SK-N-SH (cell line): Measurements from ENCODE around the gene ARID1B. TPM values are rescaled to one million over a fixed set of nuclear protein-coding genes. Genes with fewer than 3 reads are reported as not detected.

Source experiments
- CTCF ChIA-PET: fragments of 300-600, 350-600 bp; formaldehyde crosslinking; extraction: SDS; loops from one replicate; lab custom pipeline; 2021; lab: Yijun Ruan, JAX
- POLR2A ChIA-PET: fragments of 350-600 bp; sonication (Branson Sonifier 250); formaldehyde crosslinking; extraction: SDS; loops from one replicate; lab custom pipeline; 2020; ENCODE audit warnings: antibody characterized with exemption, inconsistent platforms; lab: Yijun Ruan, JAX
- DNase-seq: peaks from one replicate; pipeline ENCODE4 v3.0.0; 2012
- H2AFZ ChIP-seq: fragments of 200-600 bp; sonication (generic); 2 replicates; pipeline ENCODE4 v1.8.1; 2016; ENCODE audit warnings: antibody characterized with exemption, mild to moderate bottlenecking, low read depth
- H3F3A ChIP-seq: fragments of 200-600 bp; sonication (generic); replicated peaks from 2 replicates; pipeline ENCODE3; 2016; ENCODE audit warnings: antibody characterized with exemption, mild to moderate bottlenecking; ENCODE audit not compliant: insufficient read depth
- H3K27ac ChIP-seq, 2 experiments: fragments of 200-500 bp in 1 of 2; fragments of 200-600 bp in 1 of 2; sonication (Bioruptor generic) in 1 of 2; sonication (generic), shearing (Covaris generic) in 1 of 2; 2 replicates each; pipeline versions ENCODE4 v1.5.1 to v1.6.1; 2014 to 2016; ENCODE audit warnings: low read depth in 2 of 2, inconsistent platforms in 1 of 2, low read length in 1 of 2, mild to moderate bottlenecking in 1 of 2, mixed read lengths in 1 of 2
- H3K27me3 ChIP-seq: fragments of 200-600 bp; sonication (generic), shearing (Covaris generic); 2 replicates; pipeline ENCODE4 v1.6.1; 2016; ENCODE audit warnings: mixed run types; ENCODE audit not compliant: insufficient read depth
- H3K36me3 ChIP-seq, 2 experiments: fragments of 200-500 bp in 1 of 2; fragments of 200-600 bp in 1 of 2; sonication (Bioruptor generic) in 1 of 2; sonication (generic) in 1 of 2; replicated peaks in 1 of 2; 2 replicates each; pipeline versions ENCODE3 to v1.5.1; 2014 to 2016; ENCODE audit warnings: low read length in 1 of 2, mild to moderate bottlenecking in 1 of 2; ENCODE audit not compliant: insufficient read depth in 2 of 2, control insufficient read depth in 1 of 2
- H3K4me1 ChIP-seq, 2 experiments: fragments of 200-500 bp in 1 of 2; fragments of 200-600 bp in 1 of 2; sonication (Bioruptor generic) in 1 of 2; sonication (generic), shearing (Covaris generic) in 1 of 2; 2 replicates each; pipeline versions ENCODE4 v1.5.1 to v1.6.1; 2014 to 2016; ENCODE audit warnings: low read depth in 1 of 2, low read length in 1 of 2, mixed run types in 1 of 2; ENCODE audit not compliant: insufficient read depth in 2 of 2, control insufficient read depth in 1 of 2
- H3K4me2 ChIP-seq: fragments of 200-600 bp; sonication (generic), shearing (Covaris generic); 2 replicates; pipeline ENCODE4 v1.6.1; 2017; ENCODE audit warnings: mixed run types
- H3K4me3 ChIP-seq, 2 experiments: fragments of 200-500 bp in 1 of 2; fragments of 200-600 bp in 1 of 2; sonication (Bioruptor generic) in 1 of 2; sonication (generic), shearing (Covaris generic) in 1 of 2; 2 replicates each; pipeline versions ENCODE4 v1.5.1 to v1.8.1; 2014 to 2016; ENCODE audit warnings: low read depth in 2 of 2, inconsistent platforms in 1 of 2, low read length in 1 of 2, mild to moderate bottlenecking in 1 of 2, mixed read lengths in 1 of 2, moderate library complexity in 1 of 2
- H3K79me2 ChIP-seq: fragments of 200-600 bp; sonication (generic); 2 replicates; pipeline ENCODE4 v1.8.1; 2017; ENCODE audit warnings: mild to moderate bottlenecking; ENCODE audit not compliant: insufficient read depth
- H3K9ac ChIP-seq: fragments of 200-600 bp; sonication (generic); 2 replicates; pipeline ENCODE4 v1.6.1; 2017; ENCODE audit warnings: mixed run types
- H3K9me2 ChIP-seq: fragments of 200-600 bp; sonication (generic); 2 replicates; pipeline ENCODE4 v1.6.1; 2017; ENCODE audit warnings: mixed run types
- H3K9me3 ChIP-seq: fragments of 200-600 bp; sonication (generic); 2 replicates; pipeline ENCODE4 v1.6.1; 2017; ENCODE audit warnings: mixed run types, mild to moderate bottlenecking, moderate library complexity
- H4K20me1 ChIP-seq: fragments of 200-600 bp; sonication (generic); 2 replicates; pipeline ENCODE4 v1.6.1; 2017; ENCODE audit warnings: mild to moderate bottlenecking, mixed run types; ENCODE audit not compliant: insufficient read depth
- CHD2 ChIP-seq: fragments of 150-350 bp; IDR thresholded peaks from 2 replicates; pipeline ENCODE4 v1.6.1; 2018; ENCODE audit warnings: low read length; ENCODE audit not compliant: partially characterized antibody
- CTCF ChIP-seq: fragments of 200-600 bp; sonication (generic); IDR thresholded peaks from 2 replicates; pipeline ENCODE4 v1.6.1; 2017; ENCODE audit warnings: antibody characterized with exemption, mild to moderate bottlenecking, moderate library complexity
- FOSL2 ChIP-seq: IDR thresholded peaks from 2 replicates; pipeline ENCODE4 v1.4.0; 2012; ENCODE audit warnings: low read depth, mild to moderate bottlenecking, moderate library complexity, borderline replicate concordance
- FOXM1 ChIP-seq: IDR thresholded peaks from 2 replicates; pipeline ENCODE4 v1.4.0; 2012; ENCODE audit warnings: low read depth, mild to moderate bottlenecking
- JUND ChIP-seq: IDR thresholded peaks from 2 replicates; pipeline ENCODE4 v1.4.0; 2012
- MEF2A ChIP-seq: IDR thresholded peaks from 2 replicates; pipeline ENCODE4 v1.4.0; 2012; ENCODE audit warnings: low read depth, borderline replicate concordance
- NFIC ChIP-seq: IDR thresholded peaks from 2 replicates; pipeline ENCODE4 v1.4.0; 2012; ENCODE audit warnings: borderline replicate concordance
- NRF1 ChIP-seq: IDR thresholded peaks from 2 replicates; pipeline ENCODE4 v1.6.1; 2012; ENCODE audit warnings: low read depth, mild to moderate bottlenecking, low read length
- POLR2AphosphoS5 ChIP-seq: IDR thresholded peaks from 2 replicates; pipeline ENCODE4 v1.6.1; 2012; ENCODE audit warnings: low read depth, low read length
- REST ChIP-seq: IDR thresholded peaks from 2 replicates; pipeline ENCODE4 v1.6.1; 2012; ENCODE audit warnings: mild to moderate bottlenecking, low read depth, low read length, moderate library complexity
- RFX5 ChIP-seq: IDR thresholded peaks from 2 replicates; pipeline ENCODE4 v1.6.1; 2012; ENCODE audit warnings: mild to moderate bottlenecking, improper control_type of control experiment, low read length
- SIN3A ChIP-seq: IDR thresholded peaks from 2 replicates; pipeline ENCODE4 v1.6.1; 2012; ENCODE audit warnings: low read depth, mild to moderate bottlenecking, low read length, moderate library complexity, borderline replicate concordance
- SMC3 ChIP-seq: IDR thresholded peaks from 2 replicates; pipeline ENCODE4 v1.6.1; 2012; ENCODE audit warnings: low read depth, low read length, improper control_type of control experiment
- TAF1 ChIP-seq: IDR thresholded peaks from 2 replicates; pipeline ENCODE4 v1.6.1; 2012; ENCODE audit warnings: low read depth, mild to moderate bottlenecking, low read length, moderate library complexity, borderline replicate concordance
- TEAD4 ChIP-seq: IDR thresholded peaks from 2 replicates; pipeline ENCODE4 v1.4.0; 2012; ENCODE audit warnings: mild to moderate bottlenecking, borderline replicate concordance; ENCODE audit not compliant: insufficient read depth
- YY1 ChIP-seq: IDR thresholded peaks from 2 replicates; pipeline ENCODE4 v1.4.0; 2012; ENCODE audit warnings: low read depth, mild to moderate bottlenecking
- ZBTB33 ChIP-seq: IDR thresholded peaks from 2 replicates; pipeline ENCODE4 v1.4.0; 2012; ENCODE audit warnings: low read depth, borderline replicate concordance
- WGBS: methylation state at CpG from one replicate; pipeline ENCODE4 v1.1.6; 2017; ENCODE audit warnings: low lambda C conversion rate; 5-methylcytosine and 5-hydroxymethylcytosine counted together
- polyA plus RNA-seq, 3 experiments: library from polyadenylated mRNA; depleted of rRNA; stranded (reverse); fragments of >200 nt; gene quantifications; 2 replicates each; pipeline ENCODE4 v1.2.3, GENCODE V29; 2012

ARID1B gene
- polyA plus RNA-seq, 1 of the 3 experiments (the other 2 are of a cell fraction), result 13.6 TPM

GRCh38 chr6:157233686-157234085 lies 456.5 kb downstream of the ARID1B start:
- no peaks in the 10 kb centered on the region for H3K9me2 ChIP-seq
- ChIA-PET POLR2A (no interaction called here), CTCF (no interaction called here)
- H3K27ac ChIP-seq, result no peak overlapping the region
- no peaks in the 10 kb centered on the region for H3K79me2 ChIP-seq
- no peak overlapping the region for H3K9ac ChIP-seq
- DNase-seq, result no peak
- H3F3A ChIP-seq, result no peaks in the 10 kb centered on the region
- 89% methylated on average over 3 of the region's 3 CpGs for WGBS
- H3K27me3 ChIP-seq, result no peaks in the 10 kb centered on the region
- H3K4me1 ChIP-seq, result peaks cover 0 to 13% of the 10 kb centered on the region in 2 experiments; a peak in 1 of 4 replicates
- H3K36me3 ChIP-seq, result no peaks in the 10 kb centered on the region
- H4K20me1 ChIP-seq, result no peaks in the 10 kb centered on the region
- H3K9me3 ChIP-seq, result no peaks in the 10 kb centered on the region
- TF ChIP-seq TAF1, result no peak
- no peak for TF ChIP-seq TEAD4
- no peak for TF ChIP-seq CHD2
- TF ChIP-seq ZBTB33, result no peak
- TF ChIP-seq SMC3, result no peak
- TF ChIP-seq RFX5, result no peak
- TF ChIP-seq MEF2A, result no peak
- no peak for TF ChIP-seq CTCF
- no peak for TF ChIP-seq FOSL2
- no peak for TF ChIP-seq SIN3A
- TF ChIP-seq REST, result no peak
- TF ChIP-seq JUND, result no peak
- no peak for TF ChIP-seq NRF1
- no peak for TF ChIP-seq POLR2AphosphoS5
- TF ChIP-seq YY1, result no peak
- TF ChIP-seq NFIC, result no peak
- TF ChIP-seq FOXM1, result no peak
- no peak overlapping the region for H2AFZ ChIP-seq
- H3K4me2 ChIP-seq, result no peak overlapping the region
- no peak overlapping the region for H3K4me3 ChIP-seq
